SKM-1 treated with dmso at 0.1 percent for 144 hours (cell line): ENCODE data around the gene ZBTB12.
A peak's percentile ranks its signal among the peaks of the same experiment; 100 is the strongest.
"Not testable (repeated sequence)": the region's sequence is repeated elsewhere in the genome, so short reads cannot be mapped to it uniquely, and the experiment has no call there.

Experiments
- DNase-seq: peaks from one replicate; lab custom pipeline; 2025; ENCODE audit not compliant: unreplicated experiment; lab: John Stamatoyannopoulos, UW

ZBTB12 gene

GRCh38 chr6:31922942-31923341, 21.1 kb upstream of the ZBTB12 start:
- DNase-seq = no peak

GRCh38 chr6:31920811-31921210, 18.9 kb upstream of the ZBTB12 start:
- peak; percentile 34 for DNase-seq

GRCh38 chr6:31919624-31920303, 17.9 kb upstream of the ZBTB12 start:
- DNase-seq = no peak

- no peak for DNase-seq
Measured at GRCh38 chr6:31918069-31918720, 16.3 kb upstream of the ZBTB12 start.

GRCh38 chr6:31915756-31916155, 13.9 kb upstream of the ZBTB12 start:
- DNase-seq = no peak

- no peak for DNase-seq
Measured at GRCh38 chr6:31915351-31915750, 13.5 kb upstream of the ZBTB12 start.

- DNase-seq = no peak
Measured at GRCh38 chr6:31911826-31912585, 10.1 kb upstream of the ZBTB12 start.

GRCh38 chr6:31909298-31909697, 7.4 kb upstream of the ZBTB12 start:
- not testable (repeated sequence) for DNase-seq

- DNase-seq = no peak
Measured at GRCh38 chr6:31908791-31909190, 6.9 kb upstream of the ZBTB12 start.

GRCh38 chr6:31908255-31908654, 6.4 kb upstream of the ZBTB12 start:
- DNase-seq = not testable (repeated sequence)

- peak; percentile 81 for DNase-seq
Measured at GRCh38 chr6:31907158-31907813, 5.4 kb upstream of the ZBTB12 start.

- DNase-seq = not testable (repeated sequence)
Measured at GRCh38 chr6:31906727-31907126, 4.8 kb upstream of the ZBTB12 start.

GRCh38 chr6:31906122-31906521, 4.2 kb upstream of the ZBTB12 start:
- no peak for DNase-seq

GRCh38 chr6:31905041-31905440, 3.2 kb upstream of the ZBTB12 start:
- no peak for DNase-seq

GRCh38 chr6:31903957-31904356, 2.1 kb upstream of the ZBTB12 start:
- DNase-seq = no peak

GRCh38 chr6:31901415-31901952, 402 bp downstream of the ZBTB12 start:
- DNase-seq = peak; percentile 42

GRCh38 chr6:31900917-31901414, 920 bp downstream of the ZBTB12 start:
- no peak for DNase-seq

GRCh38 chr6:31899882-31900722, 1.8 kb downstream of the ZBTB12 start:
- DNase-seq = no peak

- no peak for DNase-seq
Measured at GRCh38 chr6:31899215-31899614, 2.7 kb downstream of the ZBTB12 start.

GRCh38 chr6:31898383-31899011, 3.4 kb downstream of the ZBTB12 start:
- peak; percentile 35 for DNase-seq
